GM18909 (cell line): ENCODE measurements around the gene TTC19.
"Not testable (repeated sequence)": the region's sequence is repeated elsewhere in the genome, so short reads cannot be mapped to it uniquely, and the experiment has no call there.

Source experiments
- ATAC-seq: cut with Tn5 transposase; IDR thresholded peaks from one replicate; pipeline ENCODE4 v1.9.1; 2021; ENCODE audit warnings: mild to moderate bottlenecking; ENCODE audit not compliant: unreplicated experiment, poor library complexity

The TTC19 gene

GRCh38 chr17:16026895-16027294 lies 27.3 kb downstream of the TTC19 start:
- no peak for ATAC-seq

GRCh38 chr17:16027708-16028584 lies 28.3 kb downstream of the TTC19 start:
- ATAC-seq, result peak; percentile 71

- no peak for ATAC-seq
Measured at GRCh38 chr17:16033729-16034349, 34.2 kb downstream of the TTC19 start.

GRCh38 chr17:16036261-16036660 lies 36.6 kb downstream of the TTC19 start:
- no peak for ATAC-seq

DNA sequence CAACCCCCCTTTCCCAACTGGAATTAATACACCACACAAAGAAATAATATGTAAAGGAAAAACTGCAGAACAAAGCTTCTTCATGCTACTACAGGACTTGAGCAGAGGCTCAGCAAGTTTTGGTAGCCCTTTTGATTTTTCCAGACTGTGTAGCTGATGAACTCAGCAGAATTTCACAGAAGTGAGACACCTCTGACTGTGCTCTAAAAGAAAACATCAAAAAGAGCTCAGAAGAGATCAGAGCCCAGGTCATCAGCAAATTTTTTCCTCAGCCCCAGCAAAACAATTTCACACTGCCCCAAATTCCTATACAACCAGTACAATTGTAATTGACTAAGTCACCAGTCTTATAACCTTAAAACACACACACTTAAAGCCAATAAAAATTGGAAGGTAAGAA lies 38.0 kb downstream of the TTC19 start:
- no peak for ATAC-seq

DNA sequence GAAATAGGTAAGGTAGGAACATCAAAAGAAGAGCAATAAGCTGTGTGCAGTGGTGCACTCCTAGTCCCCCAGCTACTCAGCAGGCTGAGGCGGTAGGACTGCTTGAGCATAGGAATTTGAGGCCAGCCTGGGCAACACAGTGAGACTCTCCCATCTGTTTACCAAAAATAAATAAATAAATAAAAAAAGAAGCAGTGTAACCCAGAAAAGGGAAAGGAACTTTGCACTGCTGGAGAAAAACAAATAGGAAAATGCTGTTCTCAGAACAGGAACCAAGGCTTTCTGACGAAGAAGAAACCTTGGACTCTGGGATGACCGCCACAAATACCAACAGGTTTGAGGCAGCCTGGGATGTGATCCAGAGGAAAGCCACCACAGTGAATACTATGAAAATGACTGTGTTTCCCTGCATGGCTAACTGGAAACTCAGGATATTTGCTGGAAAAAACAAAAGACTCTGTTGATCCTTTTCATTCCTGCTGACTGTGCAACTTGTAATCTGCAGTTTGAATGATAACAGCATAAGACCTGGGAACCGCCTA lies 41.2 kb downstream of the TTC19 start:
- no peak for ATAC-seq

GRCh38 chr17:16044487-16044886 lies 44.9 kb downstream of the TTC19 start:
- ATAC-seq, result no peak

GRCh38 chr17:16046966-16047365 lies 47.3 kb downstream of the TTC19 start:
- no peak for ATAC-seq

GRCh38 chr17:16048811-16049449 lies 49.3 kb downstream of the TTC19 start:
- ATAC-seq, result no peak

DNA sequence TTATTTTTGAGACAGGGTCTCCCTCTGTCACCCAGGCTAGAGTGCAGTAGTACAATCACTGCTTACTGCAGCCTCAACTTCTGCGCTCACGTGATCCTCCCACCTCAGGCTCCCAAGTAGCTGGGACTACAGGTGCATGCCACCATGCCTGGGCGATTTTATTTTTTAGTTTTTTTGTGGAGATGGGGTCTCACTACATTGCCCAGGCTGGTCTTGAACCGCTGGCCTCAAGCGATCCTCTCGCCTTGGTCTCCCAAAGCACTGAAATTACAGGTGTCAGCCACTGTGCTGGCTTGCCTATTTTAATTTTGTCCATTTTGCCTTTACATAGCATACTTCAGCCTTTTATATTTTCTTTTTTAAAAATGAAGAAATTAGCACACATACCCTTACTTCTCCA lies 51.2 kb downstream of the TTC19 start:
- no peak for ATAC-seq

- no peak for ATAC-seq
Measured at GRCh38 chr17:16052486-16052885, 52.9 kb downstream of the TTC19 start.

- not testable (repeated sequence) for ATAC-seq
Measured at GRCh38 chr17:16055139-16055538, 55.5 kb downstream of the TTC19 start.

DNA sequence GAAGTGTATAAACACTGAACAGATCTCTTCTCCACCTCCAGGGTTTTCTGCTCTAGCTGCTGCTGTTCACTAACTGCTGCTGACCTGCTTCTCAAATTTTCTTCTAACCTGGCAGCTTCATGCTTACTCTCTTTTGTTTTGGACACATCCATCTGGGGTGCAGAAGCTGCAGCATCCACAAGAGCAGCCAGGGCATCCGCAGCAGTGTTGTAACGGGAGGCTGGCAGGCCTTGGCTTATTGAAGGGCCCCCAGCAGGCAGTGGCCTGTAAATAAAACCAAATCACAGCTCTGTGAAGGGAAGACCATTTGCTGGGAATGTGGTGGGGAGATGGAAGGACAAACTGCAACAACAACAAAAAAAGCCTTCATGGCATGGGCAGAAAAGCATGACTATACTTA lies 62.0 kb downstream of the TTC19 start:
- no peak for ATAC-seq

- ATAC-seq, result no peak
Measured at GRCh38 chr17:16066125-16066524, 66.5 kb downstream of the TTC19 start.

DNA sequence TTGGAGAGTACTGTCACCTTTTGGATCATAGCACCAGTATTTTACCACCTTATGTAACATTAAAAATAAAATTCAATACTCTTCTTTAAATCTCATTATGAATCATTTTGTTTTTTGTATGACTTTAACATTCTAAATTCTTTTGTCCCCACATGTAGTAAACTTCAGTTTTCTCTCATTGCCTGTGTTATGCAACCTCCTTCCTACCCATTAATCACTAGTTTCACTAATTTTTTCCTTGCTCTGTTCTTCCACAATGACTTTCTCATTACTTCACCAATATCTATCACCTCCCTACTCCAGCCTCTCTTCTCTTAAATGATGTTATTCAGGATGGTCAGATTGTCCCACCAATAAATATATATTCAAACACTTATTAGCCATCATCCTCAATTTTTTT lies 68.7 kb downstream of the TTC19 start:
- ATAC-seq, result no peak

DNA sequence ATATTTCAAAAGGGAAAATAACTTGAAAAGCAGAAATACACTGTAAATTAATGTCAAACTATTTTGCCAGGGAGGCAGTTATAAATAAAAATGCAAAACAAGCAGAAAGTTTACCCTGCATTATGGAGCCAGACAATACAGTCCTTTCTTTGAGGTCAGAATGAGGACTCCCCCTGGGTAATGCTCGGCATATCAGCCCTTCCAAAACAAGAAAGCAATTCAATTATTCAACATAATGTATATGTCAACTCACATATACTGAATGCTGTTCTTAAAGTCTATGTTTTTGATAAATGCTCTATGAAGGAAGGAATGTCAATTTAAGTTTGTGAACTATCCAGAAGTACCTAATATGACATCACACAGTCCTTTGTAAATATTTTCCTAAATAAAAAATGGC lies 72.4 kb downstream of the TTC19 start:
- ATAC-seq, result no peak

DNA sequence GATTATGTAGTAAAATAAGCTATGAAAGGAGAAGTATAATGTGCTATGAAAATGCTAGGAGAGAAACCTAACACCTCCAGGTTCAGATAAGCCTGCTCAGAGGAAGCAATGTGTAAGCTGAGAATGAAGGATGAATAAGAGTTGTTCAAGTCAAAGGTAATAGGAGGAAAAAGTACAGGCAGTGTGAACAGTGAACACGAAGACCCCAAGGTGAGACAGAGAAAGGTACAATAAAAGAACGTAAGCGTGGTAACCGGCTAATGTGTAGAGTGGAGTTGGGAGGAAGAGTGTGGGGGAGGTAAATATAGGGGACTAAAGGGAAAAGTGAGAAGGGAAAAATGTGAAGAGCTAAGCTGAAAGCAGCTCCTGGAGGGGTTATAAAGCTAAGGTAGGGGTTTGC lies 74.2 kb downstream of the TTC19 start:
- no peak for ATAC-seq

DNA sequence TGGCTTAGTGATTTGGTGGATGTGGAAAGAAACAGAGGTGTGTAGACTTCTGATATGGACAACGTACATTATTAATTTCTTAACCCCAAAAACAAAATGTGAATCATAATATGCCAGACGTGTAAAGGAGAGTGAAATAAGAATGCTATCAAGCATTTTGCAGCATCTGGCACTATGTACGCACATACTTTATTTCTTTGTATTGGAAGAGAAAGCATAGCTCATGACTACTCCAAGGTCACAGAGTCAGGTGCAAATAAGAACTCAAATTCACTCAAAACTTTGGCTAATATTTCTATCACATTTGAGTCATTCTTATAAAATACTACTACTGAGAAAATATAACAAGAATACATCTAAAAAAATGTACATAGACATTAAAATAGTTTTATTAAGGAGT lies 74.8 kb downstream of the TTC19 start:
- no peak for ATAC-seq

- no peak for ATAC-seq
Measured at GRCh38 chr17:16075949-16076348, 76.3 kb downstream of the TTC19 start.
